Tibial artery (tissue), 4 donors: ENCODE data around the gene STK40.

Source experiments
- DNase-seq, 2 donors: peaks; one replicate each; pipeline ENCODE4 v3.0.0-alpha.2; 2019
- H3K27ac ChIP-seq, 2 donors: fragments of 200-600 bp; sonication (generic) in 1 of 2; 1 replicate in 1 of 2; 2 replicates in 1 of 2; pipeline ENCODE4 v1.5.1; 2018 to 2019; ENCODE audit warnings: mild to moderate bottlenecking in 1 of 2
- H3K27me3 ChIP-seq, 2 donors: fragments of 200-600 bp; sonication (generic) in 1 of 2; one replicate each; pipeline versions ENCODE4 v1.5.1 to v1.6.0; 2016 to 2019
- H3K36me3 ChIP-seq, 3 donors: fragments of 200-600 bp; sonication (generic) in 2 of 3; one replicate each; pipeline ENCODE4 v1.5.1; 2016 to 2019; ENCODE audit warnings: mild to moderate bottlenecking in 2 of 3
- H3K4me1 ChIP-seq, 4 donors: fragments of 200-600 bp; sonication (generic) in 2 of 4; 1 replicate in 3 of 4; 2 replicates in 1 of 4; pipeline ENCODE4 v1.5.1; 2016 to 2019
- H3K4me3 ChIP-seq, 2 donors: fragments of 200-600 bp; sonication (generic) in 1 of 2; 1 replicate in 1 of 2; 2 replicates in 1 of 2; pipeline ENCODE4 v1.5.1; 2018 to 2019; ENCODE audit warnings: mild to moderate bottlenecking in 2 of 2
- H3K9me3 ChIP-seq, 3 donors: fragments of 200-600 bp; sonication (generic) in 1 of 3; one replicate each; pipeline ENCODE4 v1.5.1; 2016 to 2019
- CTCF ChIP-seq, 2 experiments: fragments of 200-600 bp in 1 of 2; fragments of 450-650 bp in 1 of 2; IDR thresholded peaks; one replicate each; pipeline ENCODE4 v1.5.1; 2017 to 2019; ENCODE audit warnings: antibody characterized with exemption in 2 of 2, mild to moderate bottlenecking in 1 of 2, moderate library complexity in 1 of 2
- intact Hi-C: fragments of 100-400 bp; cut with DNase I; formaldehyde crosslinking; loops from one replicate; pipeline ENCODE4 v1.15.0; 2023; ENCODE audit warnings: low total_unique reads

Gene STK40

GRCh38 chr1:36297062-36297461 is 88.7 kb downstream of the STK40 start:
- Histone ChIP-seq H3K9me3 (no peaks in the 10 kb centered on the region), H3K4me3 (no peak overlapping the region), H3K27me3 (no peaks in the 10 kb centered on the region), H3K27ac (no peak overlapping the region), H3K36me3 (peaks cover 67 to 95% (median 78%) of the 10 kb centered on the region in 3 donors), H3K4me1 (peaks cover 0 to 19% (median 0%) of the 10 kb centered on the region in 4 donors)
- intact Hi-C loops: no loop called here
- DNase-seq: no peak
- no peak for TF ChIP-seq CTCF (IDR thresholded peaks at IDR 0.05)

- DNase-seq: no peak
- no peak for TF ChIP-seq CTCF (IDR thresholded peaks at IDR 0.05)
- Histone ChIP-seq H3K4me3 (no peak overlapping the region), H3K4me1 (peaks cover 0 to 19% (median 0%) of the 10 kb centered on the region in 4 donors), H3K36me3 (peaks cover 66 to 95% (median 78%) of the 10 kb centered on the region in 3 donors), H3K9me3 (no peaks in the 10 kb centered on the region), H3K27ac (no peak overlapping the region), H3K27me3 (no peaks in the 10 kb centered on the region)
- intact Hi-C loops: no loop called here
Measured at GRCh38 chr1:36295390-36295789, 90.3 kb downstream of the STK40 start.
